ENCODE data around the gene PRKCH. TPM values are rescaled to one million over a fixed set of nuclear protein-coding genes. Genes with fewer than 3 reads are reported as not detected.

Gene PRKCH
- total RNA-seq, 1 experiment from 2014 or later = 18.3 TPM

GRCh38 chr14:61330511-61330910 lies 9.1 kb downstream of the PRKCH start:
- peaks cover 12% of the 10 kb centered on the region for H3K4me1 Mint-ChIP-seq (ENCODE audit: low read depth, unreplicated experiment)
- BruUV-seq (replicated peaks) = no TSS peak
- no peak overlapping the region for H3K27ac Mint-ChIP-seq (ENCODE audit: unreplicated experiment)
- Histone ChIP-seq H3K27me3 (replicated peaks; ENCODE audit: control insufficient read depth, insufficient read depth, low read length) (no peaks in the 10 kb centered on the region), H3K9me3 (no peaks in the 10 kb centered on the region), H3K36me3 (ENCODE audit: control insufficient read depth, insufficient read depth, low read length) (no peaks in the 10 kb centered on the region), H3K4me1 (no peaks in the 10 kb centered on the region), H3K4me3 (ENCODE audit: low read depth, low read length) (no peak overlapping the region)
- POLR2A ChIA-PET = no interaction called here
- no peaks in the 10 kb centered on the region for H3K36me3 Mint-ChIP-seq (ENCODE audit: insufficient read depth, unreplicated experiment)
- H3K27me3 Mint-ChIP-seq (ENCODE audit: insufficient read depth, unreplicated experiment) = no peaks in the 10 kb centered on the region
- no peak overlapping the region for H3K4me3 Mint-ChIP-seq (ENCODE audit: unreplicated experiment)
- no peak for DNase-seq
- H3K9me3 Mint-ChIP-seq (ENCODE audit: unreplicated experiment) = no peaks in the 10 kb centered on the region
- intact Hi-C loops (cut with micrococcal nuclease; ENCODE audit: unreplicated experiment) = no loop called here
- TF ChIP-seq CTCF (IDR thresholded peaks at IDR 0.05; ENCODE audit: insufficient read depth in 1 of 2, low read depth in 1 of 2, low read length in 1 of 2, severe bottlenecking in 1 of 2, unreplicated experiment in 1 of 2) = no peak
- CTCF ChIA-PET = interaction anchor here (0.5 kb wide), 1 partner anchor 433 kb away, joined by 5 read pairs; no protein-coding TSS in a partner anchor

- no peaks in the 10 kb centered on the region for H3K36me3 Mint-ChIP-seq (ENCODE audit: insufficient read depth, unreplicated experiment)
- no peak for DNase-seq
- CTCF ChIA-PET = no interaction called here
- H3K4me1 ChIP-seq = no peaks in the 10 kb centered on the region
- H3K27me3 ChIP-seq (replicated peaks; ENCODE audit: control insufficient read depth, insufficient read depth, low read length) = no peaks in the 10 kb centered on the region
- no peak overlapping the region for H3K4me3 Mint-ChIP-seq (ENCODE audit: unreplicated experiment)
- H3K36me3 ChIP-seq (ENCODE audit: control insufficient read depth, insufficient read depth, low read length) = no peaks in the 10 kb centered on the region
- no peaks in the 10 kb centered on the region for H3K9me3 Mint-ChIP-seq (ENCODE audit: unreplicated experiment)
- POLR2A ChIA-PET = no interaction called here
- no peak overlapping the region for H3K27ac Mint-ChIP-seq (ENCODE audit: unreplicated experiment)
- no peak overlapping the region for H3K4me3 ChIP-seq (ENCODE audit: low read depth, low read length)
- intact Hi-C loops (cut with micrococcal nuclease; ENCODE audit: unreplicated experiment) = no loop called here
- BruUV-seq (replicated peaks) = no TSS peak
- H3K9me3 ChIP-seq = no peaks in the 10 kb centered on the region
- no peaks in the 10 kb centered on the region for H3K27me3 Mint-ChIP-seq (ENCODE audit: insufficient read depth, unreplicated experiment)
- H3K4me1 Mint-ChIP-seq (ENCODE audit: low read depth, unreplicated experiment) = peaks cover 12% of the 10 kb centered on the region
- TF ChIP-seq CTCF (IDR thresholded peaks at IDR 0.05; ENCODE audit: insufficient read depth in 1 of 2, low read depth in 1 of 2, low read length in 1 of 2, severe bottlenecking in 1 of 2, unreplicated experiment in 1 of 2) = no peak
Measured at GRCh38 chr14:61331992-61332657, 10.7 kb downstream of the PRKCH start.

- H3K9me3 ChIP-seq = no peaks in the 10 kb centered on the region
- BruUV-seq (replicated peaks) = no TSS peak
Measured at GRCh38 chr14:61332658-61333029, 11.3 kb downstream of the PRKCH start.

More at GRCh38 chr14:61332658-61333029, 11.3 kb downstream of the PRKCH start:
- Mint-ChIP-seq H3K27me3 (ENCODE audit: insufficient read depth, unreplicated experiment) (no peaks in the 10 kb centered on the region), H3K36me3 (ENCODE audit: insufficient read depth, unreplicated experiment) (no peaks in the 10 kb centered on the region), H3K4me3 (ENCODE audit: unreplicated experiment) (no peak overlapping the region), H3K4me1 (ENCODE audit: low read depth, unreplicated experiment) (peaks cover 12% of the 10 kb centered on the region), H3K9me3 (ENCODE audit: unreplicated experiment) (no peaks in the 10 kb centered on the region), H3K27ac (ENCODE audit: unreplicated experiment) (no peak overlapping the region)
- intact Hi-C loops (cut with micrococcal nuclease; ENCODE audit: unreplicated experiment) = no loop called here
- ChIA-PET CTCF (no interaction called here), POLR2A (interaction anchor here (0.6 kb wide), 1 partner anchor 11 kb away, joined by 4 read pairs; the partner anchor contains the start of gene PRKCH)
- DNase-seq = no peak
- H3K27me3 ChIP-seq (replicated peaks; ENCODE audit: control insufficient read depth, insufficient read depth, low read length) = no peaks in the 10 kb centered on the region
- H3K4me3 ChIP-seq (ENCODE audit: low read depth, low read length) = no peak overlapping the region
- H3K36me3 ChIP-seq (ENCODE audit: control insufficient read depth, insufficient read depth, low read length) = no peaks in the 10 kb centered on the region
- no peaks in the 10 kb centered on the region for H3K4me1 ChIP-seq
- no peak for TF ChIP-seq CTCF (IDR thresholded peaks at IDR 0.05; ENCODE audit: insufficient read depth in 1 of 2, low read depth in 1 of 2, low read length in 1 of 2, severe bottlenecking in 1 of 2, unreplicated experiment in 1 of 2)
